ENCODE data around the gene KLHDC8B. TPM values are rescaled to one million over a fixed set of nuclear protein-coding genes. Genes with fewer than 3 reads are reported as not detected.
"Not testable (repeated sequence)": the region's sequence is repeated elsewhere in the genome, so short reads cannot be mapped to it uniquely, and the experiment has no call there.

KLHDC8B gene
- total RNA-seq, 1 donor: 23.8 TPM

DNA sequence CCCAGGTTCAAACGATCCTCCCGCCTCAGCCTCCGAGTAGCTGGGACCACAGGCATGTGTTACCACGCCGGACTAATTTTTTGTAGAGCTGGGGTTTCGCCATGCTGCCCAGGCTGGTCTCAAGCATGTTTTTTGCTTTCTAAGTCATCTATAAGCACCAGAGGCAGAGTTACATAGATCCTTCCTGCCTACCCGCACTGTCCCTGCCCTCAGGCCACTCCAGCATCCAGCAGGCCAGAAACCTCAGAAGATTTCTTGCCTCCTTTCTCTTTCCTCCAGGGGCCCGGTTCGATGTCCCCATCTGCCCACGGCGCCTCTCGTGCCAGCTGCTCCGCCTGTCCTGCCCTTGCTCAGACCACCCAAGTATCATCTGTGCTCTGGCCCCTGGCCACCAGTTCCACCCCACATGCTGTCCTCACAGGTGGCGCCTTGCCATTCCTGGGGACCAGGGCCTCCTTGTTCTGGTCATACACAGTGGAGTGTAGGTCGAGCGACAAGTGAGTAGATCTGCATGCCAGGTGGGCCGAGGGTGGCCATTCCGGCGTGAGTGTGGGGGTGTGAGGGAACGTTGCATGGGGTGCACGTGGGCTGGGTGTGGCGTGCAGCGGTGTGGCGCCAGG lies 27.3 kb downstream of the KLHDC8B start:
- H3K4me3 ChIP-seq (ENCODE audit: low read depth, low read length): peak overlapping the region; percentile 41
- no peak for DNase-seq (ENCODE audit: low read depth)
- TF ChIP-seq CTCF (IDR thresholded peaks at IDR 0.05; ENCODE audit: insufficient read depth, low read length): no peak

GRCh38 chr3:49199239-49199899 lies 28.0 kb downstream of the KLHDC8B start:
- H3K4me3 ChIP-seq (ENCODE audit: low read depth, low read length): peak overlapping the region; percentile 50
- DNase-seq (ENCODE audit: low read depth): peak; percentile 64
- TF ChIP-seq CTCF (IDR thresholded peaks at IDR 0.05; ENCODE audit: insufficient read depth, low read length): no peak

DNA sequence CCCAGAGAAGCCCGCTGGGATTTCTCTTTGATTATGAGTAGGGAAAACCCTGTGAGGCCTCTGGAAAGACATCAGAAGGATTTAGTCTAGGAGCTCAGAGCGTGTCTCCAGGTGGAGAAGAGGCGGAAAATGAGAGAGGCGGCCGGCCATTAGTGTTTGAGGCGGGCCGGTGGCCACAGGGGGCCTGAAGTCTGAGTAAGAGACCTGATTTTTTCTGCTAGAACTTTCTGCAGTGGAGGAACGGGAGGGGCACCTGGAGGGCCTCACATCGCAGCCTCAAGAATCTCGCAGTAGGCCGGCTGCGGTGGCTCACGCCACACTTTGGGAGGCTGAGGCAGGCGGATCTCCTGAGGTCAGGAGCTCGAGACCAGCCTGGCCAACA lies 28.5 kb downstream of the KLHDC8B start:
- no peak for TF ChIP-seq CTCF (IDR thresholded peaks at IDR 0.05; ENCODE audit: insufficient read depth, low read length)
- peak overlapping the region; percentile 50 for H3K4me3 ChIP-seq (ENCODE audit: low read depth, low read length)
- DNase-seq (ENCODE audit: low read depth): no peak

GRCh38 chr3:49213541-49213943 lies 42.1 kb downstream of the KLHDC8B start:
- no peak for DNase-seq (ENCODE audit: low read depth)
- no peak overlapping the region for H3K4me3 ChIP-seq (ENCODE audit: low read depth, low read length)
- TF ChIP-seq CTCF (IDR thresholded peaks at IDR 0.05; ENCODE audit: insufficient read depth, low read length): no peak

- no peak for DNase-seq (ENCODE audit: low read depth)
- no peak overlapping the region for H3K4me3 ChIP-seq (ENCODE audit: low read depth, low read length)
- TF ChIP-seq CTCF (IDR thresholded peaks at IDR 0.05; ENCODE audit: insufficient read depth, low read length): no peak
Observed at GRCh38 chr3:49213998-49214397, 42.6 kb downstream of the KLHDC8B start.

DNA sequence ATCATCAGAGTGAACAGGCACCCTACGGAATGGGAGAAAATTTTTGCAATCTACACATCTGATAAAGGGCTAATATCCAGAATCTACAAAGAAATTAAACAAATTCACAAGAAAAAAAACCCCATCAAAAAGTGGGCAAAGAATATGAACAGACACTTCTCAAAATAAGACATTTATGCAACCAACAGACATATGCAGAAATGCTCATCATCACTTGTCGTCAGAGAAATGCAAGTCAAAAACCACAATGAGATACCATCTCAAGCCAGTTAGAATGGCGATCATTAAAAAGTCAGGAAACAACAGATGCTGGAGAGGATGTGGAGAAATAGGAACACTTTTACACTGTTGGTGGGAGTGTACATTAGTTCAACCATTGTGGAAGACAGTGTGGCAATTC lies 45.3 kb downstream of the KLHDC8B start:
- H3K4me3 ChIP-seq (ENCODE audit: low read depth, low read length); DNase-seq (ENCODE audit: low read depth): not testable (repeated sequence)

DNA sequence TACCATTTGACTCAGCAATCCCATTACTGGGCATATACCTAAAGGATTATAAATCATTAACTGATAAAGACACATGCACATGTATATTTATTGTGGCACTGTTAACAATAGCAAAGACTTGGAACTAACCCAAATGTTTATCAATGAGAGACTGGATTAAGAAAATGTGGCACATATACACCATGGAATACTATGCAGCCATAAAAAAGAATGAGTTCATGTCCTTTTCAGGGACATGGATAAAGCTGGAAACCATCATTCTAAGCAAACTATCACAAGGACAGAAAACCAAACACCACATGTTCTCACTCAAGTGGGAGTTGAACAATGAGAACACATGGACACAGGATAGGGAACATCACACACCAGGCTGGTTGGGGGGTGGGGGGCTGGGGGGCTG lies 45.7 kb downstream of the KLHDC8B start:
- DNase-seq (ENCODE audit: low read depth): not testable (repeated sequence)

More for the DNA sequence above, 45.7 kb downstream of the KLHDC8B start:
- H3K4me3 ChIP-seq (ENCODE audit: low read depth, low read length): not testable (repeated sequence)
